K562 (cell line): Measurements from ENCODE around the gene TMEM156. TPM values are rescaled to one million over a fixed set of nuclear protein-coding genes. Genes with fewer than 3 reads are reported as not detected.

Source experiments
- CSDE1 ChIP-seq, 2 experiments: fragments of 450-650 bp; IDR thresholded peaks; 2 replicates each; pipeline ENCODE4 v1.6.1; 2016; ENCODE audit warnings: mild to moderate bottlenecking in 1 of 2
- CTCFL ChIP-seq: IDR thresholded peaks from 2 replicates; pipeline ENCODE4 v1.6.1; 2011; ENCODE audit warnings: borderline replicate concordance, low read depth, mild to moderate bottlenecking, moderate library complexity, low read length; ENCODE audit not compliant: insufficient read depth, poor library complexity, severe bottlenecking
- GATAD2B ChIP-seq: fragments of 450-650 bp; IDR thresholded peaks from 2 replicates; pipeline ENCODE4 v1.6.1; 2017; ENCODE audit warnings: mild to moderate bottlenecking, borderline replicate concordance
- HDAC2 ChIP-seq: fragments of 450-650 bp; IDR thresholded peaks from 2 replicates; pipeline ENCODE4 v1.6.1; 2016; ENCODE audit warnings: mild to moderate bottlenecking
- HNRNPH1 ChIP-seq: fragments of 200-400 bp; formaldehyde crosslinking; optimal IDR thresholded peaks from 2 replicates; pipeline ENCODE3; 2017; ENCODE audit warnings: low read depth, mild to moderate bottlenecking, low read length, moderate library complexity
- KLF13 ChIP-seq: fragments of 450-650 bp; IDR thresholded peaks from 2 replicates; pipeline ENCODE4 v1.6.1; 2016; ENCODE audit warnings: missing genetic modification characterization, low read depth, mild to moderate bottlenecking, missing compliant biosample characterization, moderate library complexity, borderline replicate concordance
- MEIS2 ChIP-seq: fragments of 450-650 bp; IDR thresholded peaks from 2 replicates; pipeline ENCODE4 v1.6.1; 2014; ENCODE audit warnings: mild to moderate bottlenecking; ENCODE audit not compliant: partially characterized antibody
- MYC ChIP-seq, 2 experiments: fragments of 250-450 bp in 1 of 2; sonication (Bioruptor Pico) in 1 of 2; IDR thresholded peaks; 2 replicates each; pipeline versions ENCODE4 v1.5.1 to v1.6.1; 2012 to 2021; ENCODE audit warnings: low read depth in 2 of 2, borderline replicate concordance in 1 of 2, improper control_type of control experiment in 1 of 2, low read length in 1 of 2, mild to moderate bottlenecking in 1 of 2, moderate library complexity in 1 of 2
- MYNN ChIP-seq, 2 experiments: sonication (generic); formaldehyde crosslinking in 1 of 2; IDR thresholded peaks; 2 replicates each; pipeline versions ENCODE4 v1.5.0 to v1.6.1; 2016 to 2020; ENCODE audit warnings: antibody characterized with exemption in 1 of 2, missing genetic modification reagents in 1 of 2
- POLR3A ChIP-seq: IDR thresholded peaks from 2 replicates; pipeline ENCODE4 v1.6.1; 2011; ENCODE audit warnings: borderline replicate concordance, mild to moderate bottlenecking, moderate library complexity; ENCODE audit not compliant: insufficient read length, insufficient read depth; ENCODE audit errors: extremely low read depth
- SMARCA5 ChIP-seq: fragments of 450-650 bp; IDR thresholded peaks from 2 replicates; pipeline ENCODE4 v1.6.1; 2016
- SMARCC2 ChIP-seq: fragments of 450-650 bp; IDR thresholded peaks from 2 replicates; pipeline ENCODE4 v1.6.1; 2017; ENCODE audit warnings: antibody characterized with exemption, moderate library complexity, mild to moderate bottlenecking, low read depth
- SOX6 ChIP-seq: fragments of 450-650 bp; IDR thresholded peaks from 2 replicates; pipeline ENCODE4 v1.6.1; 2014; ENCODE audit warnings: mild to moderate bottlenecking
- TEAD1 ChIP-seq, 2 experiments: fragments of 450-650 bp in 1 of 2; sonication (generic) in 1 of 2; formaldehyde crosslinking; IDR thresholded peaks; 2 replicates each; pipeline versions ENCODE4 v1.4.0 to v1.8.0; 2020 to 2022; ENCODE audit warnings: mild to moderate bottlenecking in 2 of 2, missing genetic modification reagents in 1 of 2
- TFAM ChIP-seq: fragments of 250-450 bp; sonication (Bioruptor Pico); conservative IDR thresholded peaks from 2 replicates; pipeline ENCODE4 v1.5.0; 2021; ENCODE audit warnings: mild to moderate bottlenecking, moderate library complexity
- ZBTB8A ChIP-seq: fragments of 450-650 bp; IDR thresholded peaks from 2 replicates; pipeline ENCODE4 v1.6.1; 2018; ENCODE audit warnings: mild to moderate bottlenecking, moderate library complexity; ENCODE audit not compliant: partially characterized antibody
- ZNF766 ChIP-seq: fragments of 200-800 bp; sonication (Bioruptor generic); conservative IDR thresholded peaks from 2 replicates; pipeline ENCODE4 v1.6.1; 2016; ENCODE audit warnings: missing genetic modification characterization, missing compliant biosample characterization
- polyA plus RNA-seq, 8 experiments: library from polyadenylated mRNA; depleted of rRNA in 4 of 8; stranded (reverse) in 5 of 8; unstranded in 3 of 8; fragments of >200 nt; fragmentation: Nextera tagmentation in 2 of 8; fragmentation: Illumina TruSeq in 1 of 8; extraction: Ambion mirVana in 2 of 8; extraction: Trizol in 1 of 8; gene quantifications; 2 replicates each; pipeline versions ENCODE4 v1.2.1 to v1.2.3, GENCODE V29; 2011 to 2014; ENCODE audit warnings: inconsistent platforms in 1 of 8, missing spikeins in 1 of 8
- total RNA-seq, 7 experiments: library from RNA; depleted of rRNA in 6 of 7; stranded (reverse); fragments of >200 nt in 6 of 7; fragmentation: Illumina TruSeq in 2 of 7; extraction: Trizol in 2 of 7; gene quantifications; 2 replicates each; pipeline versions ENCODE4 v1.2.1 to v1.2.3, GENCODE V29; 2011 to 2021; ENCODE audit warnings: low replicate concordance in 1 of 7
- TF ChIP-seq, protein P1 (sequence below): fragments of 450-650 bp; IDR thresholded peaks from 2 replicates; pipeline ENCODE4 v1.6.1; 2016; ENCODE audit warnings: missing biosample characterization, missing genetic modification characterization
- TF ChIP-seq, protein P2 (sequence below), 2 experiments: fragments of 450-650 bp in 1 of 2; sonication (generic) in 1 of 2; formaldehyde crosslinking in 1 of 2; IDR thresholded peaks in 1 of 2; conservative IDR thresholded peaks in 1 of 2; 2 replicates each; pipeline versions ENCODE4 v1.6.1 to v1.8.1; 2016 to 2023; ENCODE audit warnings: mild to moderate bottlenecking in 2 of 2, moderate library complexity in 2 of 2, inconsistent platforms in 1 of 2, missing genetic modification reagents in 1 of 2
- TF ChIP-seq, protein P3 (sequence below): sonication (generic); formaldehyde crosslinking; IDR thresholded peaks from 2 replicates; pipeline ENCODE4 v1.9.0; 2022; ENCODE audit warnings: mild to moderate bottlenecking, missing genetic modification reagents
- TF ChIP-seq, protein P4 (sequence below): fragments of 450-650 bp; formaldehyde crosslinking; IDR thresholded peaks from 2 replicates; pipeline ENCODE4 v1.4.0; 2022; ENCODE audit warnings: missing genetic modification characterization

Gene TMEM156
- total and polyA plus RNA-seq, 9 of the 15 experiments (the other 6 are each of a cell fraction or from before 2014, with no cell fraction given), result 3.5 to 9.6 (median 6.4) TPM

DNA sequence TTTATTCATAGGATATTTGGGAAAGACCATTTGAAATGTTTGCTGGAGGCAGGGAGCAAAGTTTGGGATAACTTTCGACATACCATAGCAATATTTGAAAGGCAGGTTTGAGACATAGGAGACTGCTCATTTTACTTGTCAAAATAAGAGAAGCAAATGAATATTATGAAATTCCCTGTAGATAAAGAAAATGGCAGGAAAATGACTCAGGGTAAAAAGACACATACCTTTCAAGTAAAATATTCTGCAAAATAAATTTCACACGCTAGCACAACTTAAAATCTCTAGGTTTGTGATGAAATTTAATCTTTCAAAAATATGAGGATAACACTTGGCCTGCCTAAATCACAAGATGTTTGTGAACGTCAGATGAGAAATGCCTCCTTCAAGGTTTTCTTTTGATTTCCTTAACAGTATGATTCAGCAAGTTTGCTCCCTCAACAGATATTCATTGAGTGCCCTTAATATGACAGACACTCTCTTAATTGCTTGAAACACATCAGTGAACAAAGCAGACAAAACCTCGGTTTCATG lies 6.6 kb downstream of the TMEM156 start (continued):
- TF ChIP-seq, protein P1, sequence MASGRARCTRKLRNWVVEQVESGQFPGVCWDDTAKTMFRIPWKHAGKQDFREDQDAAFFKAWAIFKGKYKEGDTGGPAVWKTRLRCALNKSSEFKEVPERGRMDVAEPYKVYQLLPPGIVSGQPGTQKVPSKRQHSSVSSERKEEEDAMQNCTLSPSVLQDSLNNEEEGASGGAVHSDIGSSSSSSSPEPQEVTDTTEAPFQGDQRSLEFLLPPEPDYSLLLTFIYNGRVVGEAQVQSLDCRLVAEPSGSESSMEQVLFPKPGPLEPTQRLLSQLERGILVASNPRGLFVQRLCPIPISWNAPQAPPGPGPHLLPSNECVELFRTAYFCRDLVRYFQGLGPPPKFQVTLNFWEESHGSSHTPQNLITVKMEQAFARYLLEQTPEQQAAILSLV, result no peak
- TF ChIP-seq, protein P2, sequence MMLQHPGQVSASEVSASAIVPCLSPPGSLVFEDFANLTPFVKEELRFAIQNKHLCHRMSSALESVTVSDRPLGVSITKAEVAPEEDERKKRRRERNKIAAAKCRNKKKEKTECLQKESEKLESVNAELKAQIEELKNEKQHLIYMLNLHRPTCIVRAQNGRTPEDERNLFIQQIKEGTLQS (IDR thresholded peaks at IDR 0.05), result peak; percentile 45; the same call in 1 of the 2 replicates
- TF ChIP-seq, protein P2 (CRISPR knock-in tag; conservative IDR thresholded peaks at IDR 0.05), result no peak
- TF ChIP-seq SOX6 (0 out of 2 replicates have a peak, but pooled peaks have one; percentile 9), ZBTB8A (no peak), CSDE1 (IDR thresholded peaks at IDR 0.05) (no peak), MEIS2 (peak; percentile 61), HDAC2 (0 out of 2 replicates have a peak, but pooled peaks have one; percentile 52), SMARCC2 (0 out of 2 replicates have a peak, but pooled peaks have one; percentile 43), MYNN (IDR thresholded peaks at IDR 0.05) (peak; percentile 41; the same call in 1 of the 2 replicates), MYNN (CRISPR knock-in tag; IDR thresholded peaks at IDR 0.05) (no peak), MYC (IDR thresholded peaks at IDR 0.05; ENCODE audit: low read depth, low read length) (no peak), MYC (CRISPR knock-in tag; IDR thresholded peaks at IDR 0.05; ENCODE audit: borderline replicate concordance, low read depth) (no peak), TFAM (no peak), SMARCA5 (no peak), KLF13 (tag) (no peak), TEAD1 (CRISPR knock-in tag; IDR thresholded peaks at IDR 0.05) (no peak), CTCFL (no peak), GATAD2B (0 out of 2 replicates have a peak, but pooled peaks have one; percentile 46), HNRNPH1 (no peak), POLR3A (no peak), ZNF766 (CRISPR knock-in tag) (peak; percentile 50; the same call in 1 of the 2 replicates)
- TF ChIP-seq, protein P3, sequence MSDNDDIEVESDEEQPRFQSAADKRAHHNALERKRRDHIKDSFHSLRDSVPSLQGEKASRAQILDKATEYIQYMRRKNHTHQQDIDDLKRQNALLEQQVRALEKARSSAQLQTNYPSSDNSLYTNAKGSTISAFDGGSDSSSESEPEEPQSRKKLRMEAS (CRISPR knock-in tag), result no peak
- TF ChIP-seq, protein P4, sequence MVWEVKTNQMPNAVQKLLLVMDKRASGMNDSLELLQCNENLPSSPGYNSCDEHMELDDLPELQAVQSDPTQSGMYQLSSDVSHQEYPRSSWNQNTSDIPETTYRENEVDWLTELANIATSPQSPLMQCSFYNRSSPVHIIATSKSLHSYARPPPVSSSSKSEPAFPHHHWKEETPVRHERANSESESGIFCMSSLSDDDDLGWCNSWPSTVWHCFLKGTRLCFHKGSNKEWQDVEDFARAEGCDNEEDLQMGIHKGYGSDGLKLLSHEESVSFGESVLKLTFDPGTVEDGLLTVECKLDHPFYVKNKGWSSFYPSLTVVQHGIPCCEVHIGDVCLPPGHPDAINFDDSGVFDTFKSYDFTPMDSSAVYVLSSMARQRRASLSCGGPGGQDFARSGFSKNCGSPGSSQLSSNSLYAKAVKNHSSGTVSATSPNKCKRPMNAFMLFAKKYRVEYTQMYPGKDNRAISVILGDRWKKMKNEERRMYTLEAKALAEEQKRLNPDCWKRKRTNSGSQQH (CRISPR knock-in tag), result no peak
